OCI-LY7 (cell line): ENCODE measurements around the gene PPP2R1A. TPM values are rescaled to one million over a fixed set of nuclear protein-coding genes. Genes with fewer than 3 reads are reported as not detected.
A peak's percentile ranks its signal among the peaks of the same experiment; 100 is the strongest.

ENCODE experiments used
- BruUV-seq: library from RNA; stranded (reverse); fragments of 400-500 nt; replicated peaks from 2 replicates; lab custom pipeline; 2021; lab: Mats Ljungman, UMichigan
- CTCF ChIA-PET: fragments of 300-600 bp; sonication (Branson Sonifier 250); formaldehyde crosslinking; loops from one replicate; lab custom pipeline; 2022; ENCODE audit warnings: antibody characterized with exemption; ENCODE audit not compliant: unreplicated experiment; lab: Charles Lee
- POLR2A ChIA-PET: fragments of 300-600 bp; sonication (Branson Sonifier 250); formaldehyde crosslinking; loops from one replicate; lab custom pipeline; 2022; ENCODE audit warnings: antibody characterized with exemption; lab: Charles Lee
- DNase-seq: peaks from one replicate; pipeline ENCODE4 v3.0.0-alpha.2; 2015; ENCODE audit warnings: low spot score
- H2AFZ ChIP-seq: fragments of 200-600 bp; sonication (generic), shearing (Covaris generic); 2 replicates; pipeline ENCODE4 v1.6.1; 2014; ENCODE audit warnings: mild to moderate bottlenecking, antibody characterized with exemption, low read length, moderate library complexity
- H3K27ac ChIP-seq: fragments of 200-600 bp; sonication (generic); 2 replicates; pipeline ENCODE4 v1.5.1; 2014; ENCODE audit warnings: mixed run types, low read depth, mild to moderate bottlenecking, moderate library complexity, low read length, inconsistent platforms; ENCODE audit not compliant: poor library complexity, severe bottlenecking
- H3K36me3 ChIP-seq: fragments of 200-600 bp; sonication (generic); 2 replicates; pipeline ENCODE4 v1.6.1; 2014; ENCODE audit warnings: mild to moderate bottlenecking, antibody characterized with exemption, low read length, moderate library complexity, mixed read lengths; ENCODE audit not compliant: insufficient read depth
- H3K4me1 ChIP-seq: fragments of 200-600 bp; sonication (generic); 2 replicates; pipeline ENCODE4 v1.5.1; 2014; ENCODE audit warnings: mild to moderate bottlenecking, low read length; ENCODE audit not compliant: insufficient read depth, poor library complexity, severe bottlenecking
- H3K4me2 ChIP-seq: fragments of 200-600 bp; sonication (generic); 2 replicates; pipeline ENCODE4 v1.6.1; 2014; ENCODE audit warnings: mild to moderate bottlenecking, low read length
- H3K4me3 ChIP-seq: fragments of 200-600 bp; sonication (generic); 2 replicates; pipeline ENCODE4 v1.5.1; 2014; ENCODE audit warnings: mild to moderate bottlenecking, low read depth, low read length; ENCODE audit not compliant: poor library complexity, severe bottlenecking
- H3K79me2 ChIP-seq: fragments of 200-600 bp; sonication (generic); 2 replicates; pipeline ENCODE4 v1.6.1; 2016; ENCODE audit warnings: low read depth, mild to moderate bottlenecking, low read length, moderate library complexity, mixed read lengths; ENCODE audit not compliant: insufficient read depth
- H3K9me2 ChIP-seq: fragments of 200-600 bp; sonication (generic); 2 replicates; pipeline ENCODE4 v1.6.1; 2016; ENCODE audit warnings: mild to moderate bottlenecking, low read length, mixed read lengths; ENCODE audit not compliant: insufficient read depth
- H3K9me3 ChIP-seq: fragments of 200-600 bp; sonication (generic); 2 replicates; pipeline ENCODE4 v1.6.1; 2014; ENCODE audit warnings: mild to moderate bottlenecking, mixed run types, low read length, mixed read lengths
- H4K20me1 ChIP-seq: fragments of 200-600 bp; sonication (generic); 2 replicates; pipeline ENCODE4 v1.6.1; 2014; ENCODE audit warnings: mild to moderate bottlenecking, antibody characterized with exemption, low read length, moderate library complexity, mixed read lengths; ENCODE audit not compliant: insufficient read depth
- EZH2phosphoT487 ChIP-seq: fragments of 200-600 bp; sonication (generic); IDR thresholded peaks from 2 replicates; pipeline ENCODE4 v1.6.1; 2018; ENCODE audit warnings: low read depth, borderline replicate concordance, mild to moderate bottlenecking, mixed run types, antibody characterized with exemption, low read length, moderate library complexity, mixed read lengths
- intact Hi-C: fragments of 100-400 bp; cut with micrococcal nuclease; formaldehyde crosslinking; loops from one replicate; pipeline ENCODE4 v1.10.0; 2022; ENCODE audit not compliant: unreplicated experiment
- total RNA-seq, 2 experiments: library from RNA; depleted of rRNA in 1 of 2; stranded (reverse); fragments of >200 nt in 1 of 2; shearing (Covaris generic) in 1 of 2; gene quantifications; 2 replicates each; pipeline ENCODE4 v1.2.3, GENCODE V29; 2014 to 2022
- TF ChIP-seq, protein P1 (sequence below): fragments of 200-600 bp; sonication (generic); conservative IDR thresholded peaks from 2 replicates; pipeline ENCODE4 v1.5.1; 2014; ENCODE audit warnings: mild to moderate bottlenecking, antibody characterized with exemption, low read length, moderate library complexity, mixed read lengths

Gene PPP2R1A
- total RNA-seq, 2 experiments from 2014 or later, result 154 to 207 TPM

DNA sequence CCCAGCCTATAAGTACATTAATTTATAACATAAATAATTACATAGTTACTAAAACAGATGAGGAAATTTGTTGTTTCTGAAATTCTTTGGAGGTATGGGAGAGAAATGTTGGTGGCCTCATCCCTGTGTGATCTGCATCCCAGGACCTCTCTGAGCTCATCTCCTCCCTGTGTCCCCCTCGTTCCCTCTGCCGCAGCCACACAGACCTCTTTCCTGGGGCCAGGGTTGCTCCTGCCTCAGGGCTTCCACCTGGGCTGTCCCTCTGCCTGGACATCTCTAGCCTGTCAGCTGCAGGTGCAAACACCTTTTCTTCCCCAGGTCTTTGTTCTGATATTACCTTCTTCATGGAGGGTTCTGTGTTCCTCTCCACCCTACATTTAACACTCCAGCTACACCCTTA lies 83.4 kb downstream of the PPP2R1A start:
- peaks cover 76% of the 10 kb centered on the region for H3K36me3 ChIP-seq
- peaks cover 88% of the 10 kb centered on the region for H3K79me2 ChIP-seq
- no peak for DNase-seq
- H4K20me1 ChIP-seq, result no peaks in the 10 kb centered on the region
- peaks cover 21% of the 10 kb centered on the region for H3K9me3 ChIP-seq
- TF ChIP-seq, protein P1, sequence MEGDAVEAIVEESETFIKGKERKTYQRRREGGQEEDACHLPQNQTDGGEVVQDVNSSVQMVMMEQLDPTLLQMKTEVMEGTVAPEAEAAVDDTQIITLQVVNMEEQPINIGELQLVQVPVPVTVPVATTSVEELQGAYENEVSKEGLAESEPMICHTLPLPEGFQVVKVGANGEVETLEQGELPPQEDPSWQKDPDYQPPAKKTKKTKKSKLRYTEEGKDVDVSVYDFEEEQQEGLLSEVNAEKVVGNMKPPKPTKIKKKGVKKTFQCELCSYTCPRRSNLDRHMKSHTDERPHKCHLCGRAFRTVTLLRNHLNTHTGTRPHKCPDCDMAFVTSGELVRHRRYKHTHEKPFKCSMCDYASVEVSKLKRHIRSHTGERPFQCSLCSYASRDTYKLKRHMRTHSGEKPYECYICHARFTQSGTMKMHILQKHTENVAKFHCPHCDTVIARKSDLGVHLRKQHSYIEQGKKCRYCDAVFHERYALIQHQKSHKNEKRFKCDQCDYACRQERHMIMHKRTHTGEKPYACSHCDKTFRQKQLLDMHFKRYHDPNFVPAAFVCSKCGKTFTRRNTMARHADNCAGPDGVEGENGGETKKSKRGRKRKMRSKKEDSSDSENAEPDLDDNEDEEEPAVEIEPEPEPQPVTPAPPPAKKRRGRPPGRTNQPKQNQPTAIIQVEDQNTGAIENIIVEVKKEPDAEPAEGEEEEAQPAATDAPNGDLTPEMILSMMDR, result no peak
- TF ChIP-seq EZH2phosphoT487, result no peak
- peaks cover 19% of the 10 kb centered on the region for H3K4me1 ChIP-seq
- no peak overlapping the region for H3K4me3 ChIP-seq
- intact Hi-C loops, result no loop called here
- no peak overlapping the region for H2AFZ ChIP-seq
- ChIA-PET POLR2A (no interaction called here), CTCF (no interaction called here)
- BruUV-seq, result no TSS peak
- H3K9me2 ChIP-seq, result no peaks in the 10 kb centered on the region
- H3K4me2 ChIP-seq, result no peak overlapping the region
- H3K27ac ChIP-seq, result no peak overlapping the region

DNA sequence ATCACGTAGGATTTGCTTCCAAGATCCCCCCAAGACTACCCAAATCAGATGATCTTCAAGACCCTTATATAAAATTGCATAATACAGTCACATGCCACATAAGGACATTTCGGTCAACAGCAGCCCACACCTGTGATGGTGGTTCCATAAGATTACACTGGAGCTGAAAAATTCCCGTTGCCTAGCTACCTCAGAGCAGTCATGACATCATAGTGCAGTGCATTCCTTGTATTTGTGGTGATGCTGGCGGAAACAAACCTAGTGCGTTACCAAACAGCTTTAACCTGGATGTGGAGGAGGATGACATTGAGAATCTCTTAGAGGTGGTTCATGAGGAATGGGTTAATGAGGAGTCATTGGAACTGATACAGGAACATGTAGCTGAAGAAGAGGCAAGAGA lies 84.3 kb downstream of the PPP2R1A start:
- no peak overlapping the region for H3K4me3 ChIP-seq
- H2AFZ ChIP-seq, result no peak overlapping the region
- intact Hi-C loops, result no loop called here
- H3K79me2 ChIP-seq, result peaks cover 97% of the 10 kb centered on the region
- H3K9me3 ChIP-seq, result peaks cover 29% of the 10 kb centered on the region
- POLR2A ChIA-PET, result no interaction called here
- CTCF ChIA-PET, result no interaction called here
- TF ChIP-seq, protein P1, result no peak
- TF ChIP-seq EZH2phosphoT487, result no peak
- no peaks in the 10 kb centered on the region for H4K20me1 ChIP-seq
- DNase-seq, result no peak
- no peak overlapping the region for H3K27ac ChIP-seq
- H3K9me2 ChIP-seq, result no peaks in the 10 kb centered on the region
- H3K4me1 ChIP-seq, result peaks cover 14% of the 10 kb centered on the region
- BruUV-seq, result no TSS peak
- peaks cover 85% of the 10 kb centered on the region for H3K36me3 ChIP-seq
- H3K4me2 ChIP-seq, result no peak overlapping the region

DNA sequence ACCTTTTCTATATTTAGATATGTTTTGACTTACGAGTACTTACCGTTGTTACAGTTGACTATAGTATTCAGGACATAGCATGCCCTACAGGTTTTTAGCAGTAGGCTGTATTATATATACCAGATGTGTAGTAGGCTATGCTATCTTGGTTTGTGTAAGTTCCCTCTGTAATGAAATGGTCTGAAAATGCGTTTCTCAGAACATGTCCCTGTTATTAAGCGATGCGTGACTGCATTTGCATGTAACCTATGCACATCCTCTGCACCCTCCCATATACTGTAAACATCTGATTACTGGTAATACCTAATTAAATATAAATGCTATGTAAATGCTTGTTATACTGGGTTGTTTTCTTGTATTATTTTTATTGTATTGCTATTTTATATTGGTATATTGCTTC lies 86.1 kb downstream of the PPP2R1A start:
- ChIA-PET CTCF (no interaction called here), POLR2A (no interaction called here)
- Histone ChIP-seq H4K20me1 (no peaks in the 10 kb centered on the region), H3K9me3 (peaks cover 32% of the 10 kb centered on the region), H3K79me2 (peaks cover 98% of the 10 kb centered on the region), H3K36me3 (peaks cover 94% of the 10 kb centered on the region), H3K4me2 (no peak overlapping the region), H2AFZ (no peak overlapping the region), H3K9me2 (no peaks in the 10 kb centered on the region), H3K4me3 (no peak overlapping the region), H3K4me1 (peaks cover 8% of the 10 kb centered on the region), H3K27ac (no peak overlapping the region)
- DNase-seq, result peak; percentile 17
- BruUV-seq, result no TSS peak
- TF ChIP-seq EZH2phosphoT487, result no peak
- intact Hi-C loops, result no loop called here
